Measurements from ENCODE around the gene NPHP3. TPM values are rescaled to one million over a fixed set of nuclear protein-coding genes. Genes with fewer than 3 reads are reported as not detected.

Gene NPHP3
- total and polyA plus RNA-seq, 2 of the 4 experiments (the other 2 are of a cell fraction) = 19.9 to 21.3 TPM

DNA sequence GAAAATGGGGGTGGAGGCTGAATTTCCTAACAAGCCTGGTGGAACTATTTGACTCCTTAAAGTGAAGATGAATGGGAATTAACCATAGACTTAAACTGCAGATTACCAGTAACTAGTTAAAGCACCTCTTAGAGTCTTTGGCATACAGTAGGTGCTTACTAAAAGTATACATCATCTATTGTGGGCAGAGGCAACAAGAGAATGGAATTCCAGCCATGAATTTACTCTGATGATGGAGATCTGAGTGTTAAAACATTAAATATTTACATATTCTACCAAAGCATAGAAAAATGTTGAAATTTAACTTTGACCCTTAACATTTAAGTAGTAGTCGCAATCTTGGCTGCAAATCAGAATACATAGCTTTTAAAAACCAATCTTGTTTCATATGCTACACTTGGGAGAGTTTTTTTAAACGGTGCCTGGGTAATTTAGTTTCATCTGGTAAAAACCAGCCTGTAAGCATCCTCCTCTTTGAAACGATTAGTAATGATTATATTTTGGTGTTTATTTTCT lies 56.9 kb downstream of the NPHP3 start:
- H2BK15ac ChIP-seq (ENCODE audit: low read depth, low read length) = no peak overlapping the region
- no peak overlapping the region for H3K14ac ChIP-seq (replicated peaks; ENCODE audit: low read depth, low read length)
- no peaks in the 10 kb centered on the region for H3K27me3 ChIP-seq (ENCODE audit: control insufficient read depth, insufficient read depth, low read length)
- 0 out of 2 replicates have a peak, but pooled peaks cover 5% of the 10 kb centered on the region for H3K9me1 ChIP-seq (ENCODE audit: insufficient read depth, low read length)
- peaks cover 1% of the 10 kb centered on the region; the same call in 1 of the 2 replicates for H3K36me3 ChIP-seq (ENCODE audit: control insufficient read depth, insufficient read depth, low read length)
- H3K27ac ChIP-seq (ENCODE audit: insufficient read depth, low read length) = no peak overlapping the region
- no peak overlapping the region for H4K8ac ChIP-seq (ENCODE audit: low read depth in 2 of 2, low read length in 2 of 2)
- peak overlapping the region; percentile 22; the same call in 1 of the 2 replicates for H3K18ac ChIP-seq (ENCODE audit: low read depth, low read length)
- H2AK9ac ChIP-seq (replicated peaks; ENCODE audit: low read depth, low read length, poor library complexity) = no peak overlapping the region
- DNase-seq (no peak), ATAC-seq (ENCODE audit: low read depth) (peak; percentile 16; the same call in 1 of the 2 replicates)
- in situ Hi-C loops (cut with MboI; ENCODE audit: low sequenced_read_pairs) (no loop called here), dilution Hi-C loops (cut with HindIII; ENCODE audit: low sequenced_read_pairs, unreplicated experiment) (no loop called here), intact Hi-C loops (cut with micrococcal nuclease) (no loop called here)
- H3K79me1 ChIP-seq (ENCODE audit: low read depth in 1 of 2, low read length in 2 of 2) = peaks cover 19 to 47% of the 10 kb centered on the region in 2 experiments
- H3K9me3 ChIP-seq (ENCODE audit: control insufficient read depth, insufficient read depth, low read length) = no peaks in the 10 kb centered on the region
- CTCF ChIA-PET = no interaction called here
- H4K91ac ChIP-seq (ENCODE audit: insufficient read depth, low read depth, low read length) = no peak overlapping the region
- no peak overlapping the region for H2BK5ac ChIP-seq (ENCODE audit: low read depth, low read length, poor library complexity, severe bottlenecking)
- no peak overlapping the region for H2AFZ ChIP-seq (replicated peaks; ENCODE audit: low read length, poor library complexity)
- H3K23ac ChIP-seq (ENCODE audit: low read depth, low read length) = peak overlapping the region; percentile 29; the same call in 1 of the 2 replicates
- no peak for TF ChIP-seq RAD21 (IDR thresholded peaks at IDR 0.05; ENCODE audit: low read length)
- no peak for TF ChIP-seq MXI1 (IDR thresholded peaks at IDR 0.05; ENCODE audit: borderline replicate concordance, low read depth, low read length)
- no peak for TF ChIP-seq MAFK (IDR thresholded peaks at IDR 0.05; ENCODE audit: low read depth, low read length)
- TF ChIP-seq POLR2A (IDR thresholded peaks at IDR 0.05; ENCODE audit: low read depth, low read length) = no peak
- no peak overlapping the region for H3K4ac ChIP-seq (ENCODE audit: low read depth, low read length)
- peaks cover 4% of the 10 kb centered on the region for H3K4me1 ChIP-seq (ENCODE audit: control insufficient read depth, insufficient read depth, low read length)
- peak overlapping the region; percentile 23 for H3K4me2 ChIP-seq (ENCODE audit: low read depth, low read length)
- H2AK5ac ChIP-seq (ENCODE audit: low read depth, low read length) = no peak overlapping the region
- POLR2A ChIA-PET (ENCODE audit: unreplicated experiment) = no interaction called here
- no peak overlapping the region for H4K5ac ChIP-seq (ENCODE audit: low read depth, low read length)
- no peak overlapping the region for H3K9ac ChIP-seq (ENCODE audit: low read depth, low read length)
- no peak overlapping the region for H2BK120ac ChIP-seq (ENCODE audit: low read depth, low read length)
- H2BK20ac ChIP-seq (ENCODE audit: low read depth, low read length) = no peak overlapping the region
- no peak overlapping the region for H3K4me3 ChIP-seq (ENCODE audit: insufficient read depth, low read depth, low read length)
- no peak overlapping the region for H3K56ac ChIP-seq (ENCODE audit: extremely low read depth, insufficient read depth, low read length)
- no CpG with 5 or more reads among the region's 3 CpGs for WGBS, 2 experiments (ENCODE audit: extremely low coverage in 2 of 2, insufficient read length in 1 of 2)
- BruUV-seq (replicated peaks) = no TSS peak
- no peaks in the 10 kb centered on the region; the same call in 1 of the 2 replicates for H4K20me1 ChIP-seq (ENCODE audit: insufficient read depth, low read length)
